ENCODE measurements around the gene DMD.

DNA sequence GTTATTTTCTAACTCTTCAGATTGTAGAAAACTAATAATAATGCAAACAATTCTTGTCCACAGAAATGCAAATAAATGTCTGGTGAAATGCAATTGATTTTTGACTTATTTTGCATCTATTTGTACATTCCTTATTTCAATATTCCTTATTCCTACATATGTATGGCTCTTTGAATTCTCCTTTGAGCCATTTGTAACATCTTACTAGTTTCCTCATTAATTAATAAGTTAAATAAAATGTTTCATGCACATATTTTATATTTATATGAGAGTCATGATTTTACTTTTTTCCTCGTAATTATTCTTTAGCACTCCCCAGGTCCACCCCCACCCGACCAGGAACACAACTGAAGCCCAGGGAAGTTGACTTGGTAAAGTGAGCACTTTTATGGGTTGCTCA, 2136.8 kb downstream of the DMD start:
- TF ChIP-seq POLR2A (IDR thresholded peaks at IDR 0.05; ENCODE audit: extremely low read depth, insufficient read length) (no peak), CTCF (IDR thresholded peaks at IDR 0.05; ENCODE audit: low read depth, low read length) (no peak), MYC (IDR thresholded peaks at IDR 0.05; ENCODE audit: low read depth, low read length) (no peak)

Measured in NB4 (cell line).